NOMO-1 treated with dmso at 0.1 percent for 144 hours (cell line): ENCODE results near the gene FREM3.
A peak's percentile ranks its signal among the peaks of the same experiment; 100 is the strongest.

Experiments
- DNase-seq: peaks from one replicate; lab custom pipeline; 2025; ENCODE audit not compliant: unreplicated experiment; lab: John Stamatoyannopoulos, UW

FREM3 gene

DNA sequence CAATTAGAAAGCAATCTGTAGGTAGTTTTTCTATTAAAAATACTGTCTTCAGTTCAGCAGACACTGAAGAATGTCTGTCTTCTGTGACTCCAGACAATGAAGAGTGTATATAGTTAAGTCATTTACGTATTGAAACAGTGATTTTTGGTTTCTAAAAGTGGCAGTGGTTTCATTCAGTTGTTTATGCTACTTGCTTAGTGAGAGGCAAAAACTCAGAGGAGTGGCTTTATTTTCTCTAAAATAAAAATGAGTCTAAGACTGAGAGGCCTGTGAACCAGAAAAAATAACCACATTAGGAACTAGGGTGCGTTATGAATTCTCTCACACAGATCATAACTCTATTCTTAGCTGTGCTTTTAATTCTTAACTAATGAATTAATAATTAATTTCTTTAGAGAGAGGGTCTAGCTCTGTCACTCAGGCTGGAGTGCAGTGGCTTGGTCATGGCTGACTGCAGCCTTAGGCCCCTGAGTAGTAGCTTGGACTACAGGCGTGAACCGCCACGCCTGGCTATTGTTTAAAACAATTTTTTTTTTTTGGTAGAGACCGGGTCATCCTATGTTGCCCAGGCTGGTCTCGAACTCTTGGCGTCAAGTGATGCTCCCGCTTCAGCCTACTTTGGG is 31.4 kb downstream of the FREM3 start:
- DNase-seq: no peak

DNA sequence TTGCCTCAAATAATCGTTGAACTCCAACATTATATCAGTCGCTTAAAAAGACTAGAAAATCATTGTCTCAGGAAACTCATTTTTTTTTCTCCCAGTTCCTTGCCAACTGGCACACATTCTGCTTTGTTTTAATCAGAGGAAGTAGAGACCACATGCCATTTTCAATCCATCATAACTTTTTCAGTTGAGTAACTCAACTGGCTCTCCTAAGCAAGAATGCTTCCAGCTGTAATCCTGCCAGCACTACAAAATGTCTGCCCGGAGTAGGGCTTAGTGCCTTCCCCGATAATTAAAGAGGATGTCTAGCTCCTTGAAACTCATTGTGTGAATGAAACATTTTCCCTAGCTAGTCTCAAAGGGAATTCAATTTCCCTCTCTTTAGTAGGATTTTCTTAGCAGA is 33.0 kb downstream of the FREM3 start:
- no peak for DNase-seq

DNA sequence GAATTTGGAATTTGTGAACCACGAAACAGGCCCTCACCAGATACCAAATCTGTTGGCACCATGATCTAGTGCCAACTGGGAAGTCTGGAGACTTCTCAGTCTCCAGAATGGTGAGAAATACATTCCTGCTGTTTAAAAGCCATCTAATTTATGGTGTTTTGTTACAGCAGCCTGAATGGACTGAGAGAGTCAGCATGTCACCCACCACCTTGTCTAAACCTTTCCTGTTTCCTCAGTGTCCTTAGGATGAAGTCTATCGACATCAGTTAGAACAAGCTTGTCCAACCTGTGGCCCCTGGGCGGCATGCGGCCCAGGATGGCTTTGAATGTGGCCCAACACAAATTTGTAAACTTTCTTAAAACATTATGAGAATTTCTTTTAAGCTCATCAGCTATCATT is 42.1 kb downstream of the FREM3 start:
- DNase-seq: no peak

DNA sequence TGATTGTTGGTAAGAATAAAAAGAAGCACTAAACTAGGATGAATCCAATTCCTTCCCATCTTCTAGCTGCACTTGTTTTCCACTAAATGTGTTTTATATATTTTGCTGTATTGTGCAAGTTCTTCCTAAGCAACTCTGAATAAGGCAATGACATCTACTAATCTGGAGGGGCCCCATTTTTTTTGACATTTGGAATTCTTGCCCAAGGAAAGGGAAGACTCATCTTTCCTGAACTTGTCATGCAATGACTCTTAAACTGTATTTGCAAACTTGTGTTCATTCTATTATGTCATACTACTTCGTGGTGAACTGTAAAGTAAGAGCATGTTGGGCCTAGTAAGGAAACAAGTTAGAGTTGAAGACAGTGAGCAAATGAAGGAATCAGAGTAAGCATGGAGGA is 45.9 kb downstream of the FREM3 start:
- no peak for DNase-seq

DNA sequence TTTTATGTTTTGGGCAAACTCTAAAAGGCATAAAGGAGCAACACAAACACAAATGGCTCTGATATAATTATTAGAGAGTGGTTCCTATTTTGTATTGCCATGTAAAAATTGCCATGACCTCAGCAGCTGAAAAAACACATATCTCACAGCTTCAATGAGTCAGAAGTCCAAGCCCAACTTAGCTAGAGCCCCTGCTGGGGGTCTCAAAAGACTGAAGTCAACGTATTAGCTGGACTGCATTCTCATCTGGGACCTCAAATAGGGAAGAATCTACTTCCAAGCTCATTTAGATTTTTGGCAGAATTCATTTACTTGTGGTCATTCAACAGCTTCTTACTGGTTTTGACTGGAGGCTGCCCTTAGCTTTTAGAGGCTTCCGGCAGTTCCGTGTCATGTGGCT is 47.4 kb downstream of the FREM3 start:
- no peak for DNase-seq

DNA sequence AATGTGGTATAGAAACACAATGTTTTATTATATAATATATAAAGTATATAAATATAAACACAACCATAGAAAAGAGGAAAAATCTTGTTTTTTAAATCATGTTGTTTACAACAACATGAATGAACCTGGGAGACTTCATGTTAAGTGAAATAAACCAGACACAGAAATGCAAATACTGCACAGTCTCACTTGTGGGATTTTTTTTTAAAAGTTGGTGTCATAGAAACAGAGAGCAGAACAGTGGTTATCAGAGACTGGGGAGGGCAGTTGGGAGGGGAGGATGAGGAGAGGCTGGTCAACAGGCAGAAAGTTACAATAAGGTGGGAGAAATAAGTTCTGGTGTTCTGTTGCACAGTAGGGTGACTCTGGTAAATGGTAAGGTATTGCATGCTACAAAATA is 57.1 kb downstream of the FREM3 start:
- DNase-seq: no peak

DNA sequence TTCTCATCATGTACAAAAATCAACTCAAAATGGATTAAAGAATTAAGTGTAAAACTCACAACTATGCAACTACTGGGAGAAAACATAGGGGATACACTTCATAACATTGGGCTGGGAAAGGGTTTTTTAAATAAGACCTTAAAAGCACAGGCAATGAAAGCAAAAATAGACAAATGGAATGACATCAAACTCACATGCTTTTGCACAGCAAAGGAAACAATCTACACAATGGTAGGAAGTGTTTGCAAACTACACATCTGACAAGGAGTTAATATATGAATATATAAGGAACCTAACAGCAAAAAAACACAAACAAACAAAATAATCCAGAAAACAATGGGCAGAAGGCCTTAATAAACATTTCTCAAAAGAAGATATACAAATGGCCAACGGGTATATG is 57.9 kb downstream of the FREM3 start:
- DNase-seq: no peak

DNA sequence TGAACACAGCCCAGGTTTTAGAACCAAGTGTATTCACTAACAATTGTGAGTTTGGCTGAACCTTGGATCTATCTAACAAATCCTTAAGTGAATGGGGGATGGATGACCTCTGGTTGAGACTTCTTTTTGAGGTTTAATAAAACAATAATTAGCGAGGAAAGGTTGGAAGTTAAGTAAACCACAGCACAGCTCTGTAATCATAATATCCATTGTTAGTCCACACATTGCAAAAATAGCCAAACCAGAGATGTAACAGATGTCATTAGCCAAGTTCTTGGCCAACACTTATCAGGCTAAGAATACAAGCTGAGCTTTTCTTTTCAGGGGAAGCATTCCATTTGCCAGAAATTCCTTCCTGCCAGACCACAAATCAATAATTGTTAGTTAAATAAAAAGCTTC is 59.1 kb downstream of the FREM3 start:
- no peak for DNase-seq

DNA sequence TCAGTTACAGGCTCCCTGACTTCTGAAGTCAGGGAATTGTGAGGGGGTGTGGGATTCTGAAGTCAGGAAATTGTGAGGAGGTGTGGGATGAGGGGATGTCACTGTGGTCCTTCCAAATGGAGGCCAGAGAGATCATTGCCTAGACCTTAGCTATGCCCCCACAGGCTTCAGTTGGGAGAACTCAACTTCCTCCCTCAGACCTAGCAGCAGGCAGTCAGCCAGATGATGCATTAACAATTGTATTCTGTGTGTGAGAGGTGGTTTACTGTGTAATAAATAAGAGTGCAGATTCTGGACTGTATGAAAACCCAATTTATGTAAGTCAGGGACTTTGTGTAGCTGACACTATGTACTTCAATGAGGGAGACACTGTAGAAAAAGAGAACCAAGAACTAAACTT is 65.7 kb downstream of the FREM3 start:
- DNase-seq: no peak

DNA sequence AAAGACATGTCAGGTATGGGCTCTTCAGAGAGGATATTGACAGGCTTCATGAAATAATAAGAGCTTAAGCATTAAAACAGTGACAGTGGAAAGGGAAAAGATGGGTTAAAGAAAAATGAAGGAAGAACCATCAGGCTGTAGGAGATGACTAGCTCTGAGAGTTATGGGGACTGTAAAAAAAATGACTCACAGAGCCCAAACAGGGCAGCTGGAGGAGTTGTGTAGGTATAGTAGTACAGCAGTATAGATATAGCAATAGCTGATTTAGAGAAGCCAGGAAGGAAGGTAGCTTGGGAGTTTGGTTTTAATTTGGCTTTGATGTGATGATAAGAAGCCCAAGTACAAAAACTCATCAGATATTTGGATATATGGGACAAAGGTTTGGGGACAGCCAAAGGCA is 66.6 kb downstream of the FREM3 start:
- no peak for DNase-seq

DNA sequence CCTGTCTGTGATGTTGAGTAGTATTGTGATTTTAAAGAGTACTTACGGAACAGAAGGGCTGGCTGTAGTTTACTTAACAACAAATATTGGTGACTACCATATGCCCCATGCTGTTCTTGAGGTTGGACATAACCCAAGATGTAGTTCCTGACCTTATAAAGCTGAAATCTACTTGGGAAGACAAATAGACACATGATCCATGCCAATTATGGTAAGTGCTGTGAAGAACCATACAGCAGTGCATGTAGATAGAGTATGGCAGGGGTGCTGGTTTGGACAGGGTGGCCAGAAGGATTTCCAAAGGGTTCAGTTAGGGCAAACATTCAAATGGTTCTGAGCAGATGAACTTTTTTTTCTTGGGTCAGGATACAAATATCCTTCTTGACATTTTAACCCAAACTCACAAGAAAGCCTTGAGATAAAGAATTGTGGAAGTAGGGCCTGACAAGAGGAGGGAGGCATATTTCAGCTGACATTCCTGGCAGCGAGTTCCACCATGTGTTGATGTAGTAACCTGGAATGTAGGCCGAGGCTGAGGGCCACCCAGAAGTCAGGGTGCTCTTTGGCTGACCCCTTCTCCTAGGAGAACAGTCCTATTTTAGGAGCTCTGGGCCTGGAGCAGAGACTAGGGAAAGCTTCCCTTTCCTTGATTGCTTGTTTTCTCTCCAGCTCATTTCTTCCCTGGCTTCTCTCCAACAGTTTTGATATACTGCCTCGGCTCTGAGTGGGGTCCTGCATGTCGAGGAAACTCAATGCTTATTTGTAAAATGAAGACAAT is 74.2 kb downstream of the FREM3 start:
- DNase-seq: no peak

DNA sequence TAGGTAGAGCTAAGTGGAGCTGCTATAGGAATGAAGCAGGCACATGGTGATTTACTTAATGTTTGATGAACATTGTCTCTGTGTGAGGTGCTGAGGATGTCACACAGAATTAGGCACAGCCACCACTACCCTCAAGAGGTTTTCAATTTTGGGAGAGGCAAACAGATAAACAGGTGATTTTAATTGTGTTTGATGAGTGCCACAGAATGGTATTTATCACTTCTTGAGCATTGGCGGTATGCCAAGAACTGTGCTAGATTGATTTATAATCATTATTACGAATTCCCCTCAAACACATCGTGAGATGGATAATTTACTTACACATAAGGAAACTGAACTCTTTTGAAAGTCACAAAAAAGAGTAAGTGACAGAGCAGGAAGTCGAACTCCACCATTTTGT is 74.8 kb downstream of the FREM3 start:
- DNase-seq: no peak

DNA sequence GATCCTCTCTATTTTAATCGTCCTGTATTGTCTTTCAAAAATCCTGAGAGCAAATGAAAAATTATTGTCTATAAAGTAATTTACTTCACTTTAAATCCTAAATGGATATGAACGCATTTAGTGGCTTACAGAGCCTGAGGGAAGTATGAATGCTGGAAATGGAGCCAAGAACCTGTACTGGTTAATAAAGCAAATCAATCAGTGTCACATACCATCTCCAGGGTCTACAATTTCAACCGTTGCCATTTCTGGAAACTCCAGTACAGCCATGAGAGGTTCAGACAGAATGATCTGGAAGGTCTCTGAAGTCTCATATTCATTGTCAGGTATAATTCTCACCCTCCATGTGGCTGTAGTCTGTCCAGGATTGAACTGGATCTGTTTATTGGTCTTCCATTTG is 76.6 kb downstream of the FREM3 start:
- DNase-seq: no peak

DNA sequence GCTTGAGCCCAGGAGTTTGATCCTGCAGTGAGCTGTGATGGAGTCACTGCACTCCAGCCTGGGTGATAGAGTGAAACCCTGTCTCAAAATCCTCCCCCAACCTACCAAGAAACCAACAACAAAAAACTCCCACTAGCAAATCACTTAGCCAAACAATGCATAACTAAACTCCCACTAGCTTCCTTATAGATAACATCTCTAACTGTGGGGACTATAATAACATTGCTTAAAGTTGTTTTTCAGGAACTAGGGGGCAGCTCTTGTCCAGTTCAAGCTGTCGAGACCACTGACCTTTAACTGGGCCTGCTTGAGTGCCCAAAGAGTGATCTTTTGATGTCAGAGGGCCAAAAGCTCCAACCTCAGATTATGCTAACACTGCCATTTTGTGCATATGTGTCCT is 81.7 kb downstream of the FREM3 start:
- DNase-seq: no peak

DNA sequence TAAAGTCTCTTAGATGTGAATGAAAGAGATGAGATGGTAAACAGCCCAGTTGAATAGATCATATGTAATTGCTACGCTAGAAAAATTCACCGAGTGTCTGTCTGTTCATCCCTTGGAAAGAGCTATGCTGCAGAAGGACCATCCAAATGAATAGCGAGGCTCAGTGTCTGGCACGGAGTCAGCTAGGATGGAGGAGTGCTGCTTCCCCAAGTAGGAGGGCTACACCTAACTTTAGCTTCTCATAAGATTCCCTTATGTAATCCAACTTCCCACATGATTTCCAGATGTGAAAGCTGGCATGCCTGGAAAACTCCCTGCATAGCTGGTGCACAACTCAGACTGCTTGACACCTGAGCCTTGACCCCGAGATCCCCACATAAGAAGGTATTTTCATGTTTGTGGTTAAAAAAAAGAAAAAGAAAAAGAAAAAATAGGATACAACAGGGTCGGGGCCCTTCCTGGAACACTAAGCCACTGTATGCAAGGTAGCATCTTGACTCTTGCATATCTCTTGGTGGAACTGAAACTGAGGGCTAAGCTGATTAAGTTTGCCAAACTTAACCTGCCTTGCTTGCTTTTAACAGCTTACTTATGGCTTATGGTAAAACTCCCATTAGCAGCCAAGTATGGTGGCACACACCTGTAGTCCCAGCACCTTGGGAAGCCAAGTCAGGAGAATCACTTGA is 82.3 kb downstream of the FREM3 start:
- DNase-seq: no peak

DNA sequence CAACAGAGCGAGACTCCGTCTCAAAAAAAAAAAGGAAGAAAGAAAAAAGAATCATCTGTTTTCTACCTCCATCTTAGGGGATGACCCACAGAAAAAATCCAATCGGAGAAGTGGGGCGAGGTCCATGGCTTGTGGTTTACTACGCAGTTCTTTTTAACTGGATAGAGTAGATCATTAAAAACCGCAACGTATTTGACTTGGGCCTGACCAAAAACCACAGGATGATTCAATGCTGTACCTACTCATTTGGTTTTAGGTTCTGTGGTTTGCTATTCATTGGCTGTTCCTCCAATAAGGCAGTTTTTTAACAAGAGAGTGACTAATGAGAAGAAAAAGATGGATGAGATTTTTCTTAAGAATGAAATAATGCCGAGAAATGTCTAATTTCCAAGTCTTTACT is 83.7 kb downstream of the FREM3 start:
- peak; percentile 69 for DNase-seq

DNA sequence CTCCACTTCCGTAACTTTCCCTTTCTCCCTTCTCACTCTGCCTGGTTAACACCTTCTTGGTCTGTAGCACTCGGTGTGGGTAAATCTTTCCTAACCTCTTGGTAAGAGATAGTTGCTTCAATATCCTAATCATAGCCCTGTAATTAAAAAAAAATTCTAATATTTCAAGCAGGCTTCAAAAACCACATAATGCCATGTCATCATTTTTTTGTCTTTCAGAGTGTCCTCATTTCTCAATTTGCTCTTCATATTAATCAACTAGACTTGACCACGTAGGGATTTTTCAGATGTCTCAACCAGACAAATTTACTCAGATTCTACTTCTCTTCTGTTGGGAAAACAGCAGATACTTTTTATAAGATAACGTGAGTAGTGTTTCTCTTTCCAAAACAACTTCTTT is 91.0 kb downstream of the FREM3 start:
- no peak for DNase-seq

DNA sequence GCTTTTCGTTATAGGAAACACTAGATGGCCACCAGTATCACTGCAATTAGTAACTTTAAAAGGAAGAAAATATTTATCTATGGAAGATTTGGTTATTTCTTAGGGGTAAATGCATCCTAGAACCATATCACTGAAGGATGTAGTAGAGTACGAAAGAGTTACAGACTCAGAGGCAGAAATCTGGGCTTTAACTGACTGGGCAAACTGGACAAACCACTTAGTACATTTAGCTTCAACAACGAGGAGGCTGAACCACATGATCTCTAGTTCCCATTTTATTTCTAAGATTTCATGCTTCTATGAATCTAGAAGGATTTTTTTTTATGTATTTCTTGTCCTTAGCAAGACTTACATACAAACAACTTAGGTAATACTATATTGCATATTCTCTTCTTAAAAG is 94.0 kb downstream of the FREM3 start:
- DNase-seq: no peak

DNA sequence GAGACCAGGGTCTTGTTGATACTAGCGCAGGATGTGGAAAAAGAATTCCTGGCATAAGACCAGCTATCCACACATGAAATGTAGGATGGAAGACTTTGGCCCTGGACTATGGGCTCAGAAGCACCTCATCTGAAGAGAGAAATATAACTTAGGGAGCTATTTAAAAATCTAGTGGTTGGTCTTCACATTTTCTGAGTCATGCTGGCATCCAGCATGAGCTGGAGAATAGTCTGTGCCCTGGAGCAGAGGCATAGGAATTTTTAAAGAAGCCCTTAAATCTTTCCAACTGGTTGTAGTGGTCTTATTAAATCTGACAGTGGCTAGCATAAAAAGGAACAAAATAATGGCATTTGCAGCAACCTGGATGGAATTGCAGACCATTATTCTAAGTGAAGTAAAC is 100.6 kb downstream of the FREM3 start:
- no peak for DNase-seq

DNA sequence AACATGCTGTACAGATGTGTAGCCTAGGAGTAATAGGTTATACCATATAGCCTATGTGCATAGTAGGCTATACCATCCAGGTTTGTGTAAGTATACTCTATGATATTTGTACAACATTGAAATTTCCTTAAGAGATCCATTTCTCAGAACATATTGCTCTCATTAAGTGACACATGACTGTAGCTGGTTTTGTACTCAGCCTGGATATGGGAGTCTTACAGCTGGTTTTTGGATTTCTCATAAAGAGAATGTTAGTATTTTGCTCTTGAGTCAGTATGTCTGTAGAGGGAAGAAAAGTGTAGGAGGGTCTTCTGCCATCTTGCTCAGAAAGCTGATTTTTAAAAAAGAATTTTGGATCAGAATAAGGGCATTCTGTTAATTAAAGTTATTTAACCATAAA is 101.7 kb downstream of the FREM3 start:
- no peak for DNase-seq

DNA sequence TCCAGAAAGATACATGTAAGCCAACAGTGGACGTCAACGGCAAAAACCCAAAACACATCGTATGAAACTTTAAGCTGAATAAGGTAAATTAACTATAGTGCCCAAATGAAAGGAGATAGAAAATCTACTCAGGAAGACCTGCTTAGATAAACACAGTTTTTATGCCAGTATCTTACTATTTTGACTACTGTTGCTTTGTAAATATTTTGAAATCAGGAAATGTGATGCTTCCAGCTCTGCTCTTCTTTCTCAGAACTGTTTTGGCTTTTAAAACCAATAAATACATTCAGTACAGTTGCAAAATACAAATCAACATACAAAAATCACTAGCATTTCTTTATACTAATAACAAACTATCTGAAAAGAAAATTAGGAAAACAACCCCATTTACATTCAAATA is 103.2 kb downstream of the FREM3 start:
- DNase-seq: no peak

DNA sequence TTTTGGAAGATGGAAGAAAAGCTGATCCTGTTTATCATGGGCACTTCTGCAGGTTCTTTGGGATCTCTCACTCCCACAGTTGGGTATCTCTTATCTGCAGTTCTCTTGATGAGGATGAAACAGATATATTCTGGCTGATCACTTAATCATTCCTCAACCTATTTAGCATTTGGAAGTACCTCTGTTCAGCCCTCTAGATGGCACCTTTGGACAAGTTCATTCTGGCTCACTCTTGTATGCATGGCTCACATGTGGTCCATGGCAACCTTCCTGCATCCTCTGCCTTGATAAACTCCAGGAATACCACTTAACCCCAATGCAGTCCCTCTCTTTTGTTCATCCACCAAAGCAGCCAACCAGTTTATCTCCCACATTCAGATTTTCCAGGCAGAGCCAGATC is 112.8 kb downstream of the FREM3 start:
- DNase-seq: no peak

DNA sequence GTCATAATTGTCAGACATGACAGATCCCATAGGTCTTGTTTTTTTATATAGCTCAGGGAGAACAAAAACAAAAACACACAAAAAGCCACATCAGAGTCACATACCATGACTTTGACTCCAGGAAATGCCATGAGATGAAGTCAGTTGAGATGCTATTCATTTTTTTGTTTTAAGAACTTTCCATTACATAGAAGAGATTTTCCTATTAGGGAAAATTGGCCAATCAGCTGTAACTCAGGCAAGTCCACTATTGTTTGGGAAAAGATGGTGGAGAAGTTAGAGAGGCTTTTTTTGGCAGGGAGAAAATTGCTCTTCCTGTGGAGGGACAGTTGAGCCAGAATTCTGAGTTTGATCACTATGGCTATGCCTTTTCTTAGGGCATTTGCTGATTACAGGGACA is 114.4 kb downstream of the FREM3 start:
- DNase-seq: no peak
